Natural killer cell (primary cell): ENCODE measurements around the gene DRD4. TPM values are rescaled to one million over a fixed set of nuclear protein-coding genes. Genes with fewer than 3 reads are reported as not detected.
A peak's percentile ranks its signal among the peaks of the same experiment; 100 is the strongest.

ENCODE experiments used
- ATAC-seq, 3 donors: fragments of 150-1000 bp in 2 of 3; fragments of 200-7000 bp in 1 of 3; cut with Tn5 transposase; 1 replicate in 1 of 3; 2 replicates in 2 of 3; pipeline ENCODE4 v1.10.0; 2021; ENCODE audit warnings: mild to moderate bottlenecking in 2 of 3, moderate library complexity in 2 of 3
- DNase-seq, 2 donors: peaks; one replicate each; pipeline versions ENCODE4 v3.0.0 to v3.0.0-alpha.2; 2013 to 2021; ENCODE audit warnings: mixed read lengths in 1 of 2
- H3K27ac ChIP-seq: one replicate; pipeline ENCODE4 v1.5.1; 2013; ENCODE audit warnings: mild to moderate bottlenecking, low read length
- H3K27me3 ChIP-seq: one replicate; pipeline ENCODE4 v1.6.1; 2013; ENCODE audit warnings: low read length; ENCODE audit not compliant: control insufficient read depth, insufficient read depth
- H3K36me3 ChIP-seq: one replicate; pipeline ENCODE4 v1.6.1; 2013; ENCODE audit warnings: low read length; ENCODE audit not compliant: control insufficient read depth, insufficient read depth
- H3K4me1 ChIP-seq: one replicate; pipeline ENCODE4 v1.6.1; 2013; ENCODE audit warnings: low read length; ENCODE audit not compliant: control insufficient read depth, insufficient read depth
- H3K4me3 ChIP-seq: one replicate; pipeline ENCODE4 v1.5.1; 2013; ENCODE audit warnings: low read length
- H3K9me3 ChIP-seq: one replicate; pipeline ENCODE4 v1.6.1; 2013; ENCODE audit warnings: low read length; ENCODE audit not compliant: control insufficient read depth, insufficient read depth
- H3K27ac Mint-ChIP-seq, 2 donors: one replicate each; pipeline ENCODE4 v1.8.0; 2022; ENCODE audit warnings: mild to moderate bottlenecking in 2 of 2, mixed read lengths in 2 of 2, moderate library complexity in 1 of 2
- H3K27me3 Mint-ChIP-seq, 2 donors: one replicate each; pipeline ENCODE4 v1.8.0; 2022; ENCODE audit warnings: low read depth in 2 of 2, mixed read lengths in 2 of 2
- H3K36me3 Mint-ChIP-seq: one replicate; pipeline ENCODE4 v1.8.0; 2022; ENCODE audit warnings: mixed read lengths
- H3K4me1 Mint-ChIP-seq, 2 donors: one replicate each; pipeline ENCODE4 v1.8.0; 2022; ENCODE audit warnings: mixed read lengths in 2 of 2
- H3K4me3 Mint-ChIP-seq: one replicate; pipeline ENCODE4 v1.8.0; 2022; ENCODE audit warnings: mild to moderate bottlenecking, moderate library complexity, mixed read lengths
- H3K9me3 Mint-ChIP-seq, 2 donors: one replicate each; pipeline ENCODE4 v1.8.0; 2022; ENCODE audit warnings: mixed read lengths in 2 of 2
- CTCF ChIP-seq: fragments of 200-600 bp; IDR thresholded peaks from one replicate; pipeline ENCODE4 v1.8.0; 2022; ENCODE audit warnings: antibody characterized with exemption
- WGBS: methylation state at CpG from one replicate; pipeline ENCODE4 v1.1.7; 2013; ENCODE audit warnings: missing lambda C conversion rate; ENCODE audit not compliant: insufficient coverage; 5-methylcytosine and 5-hydroxymethylcytosine counted together
- intact Hi-C: fragments of 100-400 bp; cut with micrococcal nuclease; formaldehyde crosslinking; loops from one replicate; pipeline ENCODE4 v1.14.2; 2022
- total RNA-seq, 4 donors: library from RNA; stranded (reverse); fragments of 120-200 nt in 1 of 4; gene quantifications; one replicate each; pipeline versions ENCODE4 v1.2.3 to v1.2.4, GENCODE V29; 2013 to 2022

The DRD4 gene
- total RNA-seq, 3 donors from 2014 or later (not counting 1 experiment from before 2014, with no cell fraction given), result 0.49 to 1.2 (median 0.61) TPM

- Mint-ChIP-seq H3K4me3 (no peak overlapping the region), H3K9me3 (no peaks in the 10 kb centered on the region), H3K27me3 (no peaks in the 10 kb centered on the region), H3K4me1 (peaks cover 16 to 33% of the 10 kb centered on the region in 2 donors), H3K27ac (peak overlapping the region in 1 of 2 donors; percentile 31), H3K36me3 (peaks cover 8% of the 10 kb centered on the region)
- peaks cover 14% of the 10 kb centered on the region for H3K4me1 ChIP-seq
- TF ChIP-seq CTCF, result no peak
- H3K36me3 ChIP-seq, result peaks cover 57% of the 10 kb centered on the region
- 93% methylated on average over 26 of the region's 26 CpGs for WGBS
- no peak for DNase-seq
- intact Hi-C loops, result no loop called here
- H3K9me3 ChIP-seq, result no peaks in the 10 kb centered on the region
- ATAC-seq, result no peak
- no peak overlapping the region for H3K4me3 ChIP-seq
- H3K27ac ChIP-seq, result no peak overlapping the region
- no peaks in the 10 kb centered on the region for H3K27me3 ChIP-seq
These were observed 47.3 kb upstream of the DRD4 start for GRCh38 chr11:589798-590197.

GRCh38 chr11:590997-591396 is 46.1 kb upstream of the DRD4 start:
- H3K27me3 Mint-ChIP-seq, result no peaks in the 10 kb centered on the region

GRCh38 chr11:592501-592900 is 44.6 kb upstream of the DRD4 start:
- peaks cover 69% of the 10 kb centered on the region for H3K36me3 ChIP-seq

More at GRCh38 chr11:590997-591396, 46.1 kb upstream of the DRD4 start:
- no peak overlapping the region for H3K27ac ChIP-seq
- H3K27me3 ChIP-seq, result no peaks in the 10 kb centered on the region
- no peaks in the 10 kb centered on the region for H3K9me3 Mint-ChIP-seq
- intact Hi-C loops, result no loop called here
- no peak for ATAC-seq
- no peak for TF ChIP-seq CTCF
- H3K36me3 Mint-ChIP-seq, result peaks cover 8% of the 10 kb centered on the region
- H3K4me3 ChIP-seq, result no peak overlapping the region
- no peaks in the 10 kb centered on the region for H3K9me3 ChIP-seq
- H3K4me1 Mint-ChIP-seq, result peaks cover 16 to 34% of the 10 kb centered on the region in 2 donors
- H3K4me1 ChIP-seq, result peaks cover 15% of the 10 kb centered on the region
- no peak for DNase-seq
- 81% methylated on average over 11 of the region's 11 CpGs for WGBS
- no peak overlapping the region for H3K4me3 Mint-ChIP-seq
- H3K36me3 ChIP-seq, result peaks cover 64% of the 10 kb centered on the region
- H3K27ac Mint-ChIP-seq, result no peak overlapping the region

More at GRCh38 chr11:592501-592900, 44.6 kb upstream of the DRD4 start:
- no peaks in the 10 kb centered on the region for H3K27me3 Mint-ChIP-seq
- H3K9me3 Mint-ChIP-seq, result no peaks in the 10 kb centered on the region
- no peak overlapping the region for H3K4me3 Mint-ChIP-seq
- intact Hi-C loops, result no loop called here
- 98% methylated on average over 22 of the region's 22 CpGs for WGBS
- Histone ChIP-seq H3K9me3 (no peaks in the 10 kb centered on the region), H3K27me3 (no peaks in the 10 kb centered on the region), H3K4me3 (no peak overlapping the region), H3K4me1 (peaks cover 19% of the 10 kb centered on the region), H3K27ac (no peak overlapping the region)
- H3K4me1 Mint-ChIP-seq, result peaks cover 17 to 29% of the 10 kb centered on the region in 2 donors
- no peak for TF ChIP-seq CTCF
- H3K36me3 Mint-ChIP-seq, result peaks cover 8% of the 10 kb centered on the region
- DNase-seq, result no peak
- no peak overlapping the region for H3K27ac Mint-ChIP-seq
- ATAC-seq, result no peak
